Peyer's patch (tissue), 4 donors: ENCODE measurements around the gene ASCC2.

Source experiments
- CTCF ChIP-seq, 6 experiments: fragments of 450-650 bp in 4 of 6; fragments of 200-600 bp in 2 of 6; sonication (generic) in 1 of 6; IDR thresholded peaks; one replicate each; pipeline ENCODE4 v1.5.1; 2017 to 2019; ENCODE audit warnings: antibody characterized with exemption in 6 of 6, mild to moderate bottlenecking in 3 of 6, moderate library complexity in 1 of 6
- POLR2A ChIP-seq, 2 donors: fragments of 450-650 bp; IDR thresholded peaks; one replicate each; pipeline ENCODE4 v1.5.1; 2017; ENCODE audit warnings: antibody characterized with exemption in 2 of 2, mild to moderate bottlenecking in 2 of 2, moderate library complexity in 2 of 2

GRCh38 chr22:29804985-29805384, 33.1 kb downstream of the ASCC2 start:
- TF ChIP-seq POLR2A (IDR thresholded peaks at IDR 0.05) (no peak), CTCF (IDR thresholded peaks at IDR 0.05) (no peak)
